ENCODE data around the gene NPS. TPM values are rescaled to one million over a fixed set of nuclear protein-coding genes. Genes with fewer than 3 reads are reported as not detected.

The NPS gene
- polyA plus RNA-seq, 1 donor, result not detected

GRCh38 chr10:127552446-127552845 lies 3.3 kb downstream of the NPS start:
- DNase-seq, result no peak
- Histone ChIP-seq H3K36me3 (ENCODE audit: control insufficient read depth, insufficient read depth, low read length) (no peaks in the 10 kb centered on the region), H3K27me3 (ENCODE audit: control insufficient read depth, insufficient read depth, low read length) (no peaks in the 10 kb centered on the region), H3K4me1 (ENCODE audit: control insufficient read depth, insufficient read depth, low read length) (no peaks in the 10 kb centered on the region), H3K9me3 (ENCODE audit: control insufficient read depth, low read depth, low read length) (no peaks in the 10 kb centered on the region), H3K4me3 (ENCODE audit: low read length) (no peak overlapping the region), H3K27ac (ENCODE audit: low read length) (no peak overlapping the region)
- WGBS (ENCODE audit: insufficient coverage, low lambda C conversion rate), result no CpG with 5 or more reads among the region's 4 CpGs

GRCh38 chr10:127553417-127553816 lies 4.3 kb downstream of the NPS start:
- no peak for DNase-seq
- Histone ChIP-seq H3K4me3 (ENCODE audit: low read length) (no peak overlapping the region), H3K36me3 (ENCODE audit: control insufficient read depth, insufficient read depth, low read length) (no peaks in the 10 kb centered on the region), H3K27ac (ENCODE audit: low read length) (no peak overlapping the region), H3K4me1 (ENCODE audit: control insufficient read depth, insufficient read depth, low read length) (no peaks in the 10 kb centered on the region), H3K27me3 (ENCODE audit: control insufficient read depth, insufficient read depth, low read length) (no peaks in the 10 kb centered on the region), H3K9me3 (ENCODE audit: control insufficient read depth, low read depth, low read length) (no peaks in the 10 kb centered on the region)
- WGBS (ENCODE audit: insufficient coverage, low lambda C conversion rate), result 83% methylated on average over 2 of the region's 7 CpGs

GRCh38 chr10:127556916-127557315 lies 7.8 kb downstream of the NPS start:
- H3K27ac ChIP-seq (ENCODE audit: low read length), result no peak overlapping the region
- H3K27me3 ChIP-seq (ENCODE audit: control insufficient read depth, insufficient read depth, low read length), result no peaks in the 10 kb centered on the region
- DNase-seq, result no peak
- no CpG with 5 or more reads among the region's 11 CpGs for WGBS (ENCODE audit: insufficient coverage, low lambda C conversion rate)
- H3K4me1 ChIP-seq (ENCODE audit: control insufficient read depth, insufficient read depth, low read length), result no peaks in the 10 kb centered on the region
- no peaks in the 10 kb centered on the region for H3K9me3 ChIP-seq (ENCODE audit: control insufficient read depth, low read depth, low read length)
- H3K4me3 ChIP-seq (ENCODE audit: low read length), result no peak overlapping the region
- no peaks in the 10 kb centered on the region for H3K36me3 ChIP-seq (ENCODE audit: control insufficient read depth, insufficient read depth, low read length)

GRCh38 chr10:127561647-127562046 lies 12.5 kb downstream of the NPS start:
- WGBS (ENCODE audit: insufficient coverage, low lambda C conversion rate), result 100% methylated on average over 1 of the region's 8 CpGs

GRCh38 chr10:127563718-127564553 lies 14.8 kb downstream of the NPS start:
- WGBS (ENCODE audit: insufficient coverage, low lambda C conversion rate), result 60% methylated on average over 2 of the region's 10 CpGs
- H3K27me3 ChIP-seq (ENCODE audit: control insufficient read depth, insufficient read depth, low read length), result peaks cover 3% of the 10 kb centered on the region
- no peaks in the 10 kb centered on the region for H3K4me1 ChIP-seq (ENCODE audit: control insufficient read depth, insufficient read depth, low read length)
- no peaks in the 10 kb centered on the region for H3K9me3 ChIP-seq (ENCODE audit: control insufficient read depth, low read depth, low read length)
- DNase-seq, result no peak
- no peak overlapping the region for H3K27ac ChIP-seq (ENCODE audit: low read length)
- H3K4me3 ChIP-seq (ENCODE audit: low read length), result no peak overlapping the region
- no peaks in the 10 kb centered on the region for H3K36me3 ChIP-seq (ENCODE audit: control insufficient read depth, insufficient read depth, low read length)

More at GRCh38 chr10:127561647-127562046, 12.5 kb downstream of the NPS start:
- Histone ChIP-seq H3K4me3 (ENCODE audit: low read length) (no peak overlapping the region), H3K9me3 (ENCODE audit: control insufficient read depth, low read depth, low read length) (no peaks in the 10 kb centered on the region), H3K4me1 (ENCODE audit: control insufficient read depth, insufficient read depth, low read length) (no peaks in the 10 kb centered on the region), H3K36me3 (ENCODE audit: control insufficient read depth, insufficient read depth, low read length) (no peaks in the 10 kb centered on the region), H3K27ac (ENCODE audit: low read length) (no peak overlapping the region), H3K27me3 (ENCODE audit: control insufficient read depth, insufficient read depth, low read length) (peaks cover 3% of the 10 kb centered on the region)
- DNase-seq, result no peak

GRCh38 chr10:127564644-127565043 lies 15.5 kb downstream of the NPS start:
- 77% methylated on average over 3 of the region's 4 CpGs for WGBS (ENCODE audit: insufficient coverage, low lambda C conversion rate)
- Histone ChIP-seq H3K36me3 (ENCODE audit: control insufficient read depth, insufficient read depth, low read length) (no peaks in the 10 kb centered on the region), H3K27me3 (ENCODE audit: control insufficient read depth, insufficient read depth, low read length) (peaks cover 3% of the 10 kb centered on the region), H3K27ac (ENCODE audit: low read length) (no peak overlapping the region), H3K4me3 (ENCODE audit: low read length) (no peak overlapping the region), H3K4me1 (ENCODE audit: control insufficient read depth, insufficient read depth, low read length) (no peaks in the 10 kb centered on the region), H3K9me3 (ENCODE audit: control insufficient read depth, low read depth, low read length) (no peaks in the 10 kb centered on the region)
- no peak for DNase-seq

GRCh38 chr10:127565583-127565982 lies 16.5 kb downstream of the NPS start:
- Histone ChIP-seq H3K36me3 (ENCODE audit: control insufficient read depth, insufficient read depth, low read length) (no peaks in the 10 kb centered on the region), H3K4me1 (ENCODE audit: control insufficient read depth, insufficient read depth, low read length) (no peaks in the 10 kb centered on the region), H3K27ac (ENCODE audit: low read length) (no peak overlapping the region), H3K27me3 (ENCODE audit: control insufficient read depth, insufficient read depth, low read length) (peaks cover 3% of the 10 kb centered on the region), H3K4me3 (ENCODE audit: low read length) (no peak overlapping the region), H3K9me3 (ENCODE audit: control insufficient read depth, low read depth, low read length) (no peaks in the 10 kb centered on the region)
- WGBS (ENCODE audit: insufficient coverage, low lambda C conversion rate), result no CpG with 5 or more reads among the region's 4 CpGs
- no peak for DNase-seq

GRCh38 chr10:127569210-127569609 lies 20.1 kb downstream of the NPS start:
- H3K4me3 ChIP-seq (ENCODE audit: low read length), result no peak overlapping the region
- H3K4me1 ChIP-seq (ENCODE audit: control insufficient read depth, insufficient read depth, low read length), result no peaks in the 10 kb centered on the region
- H3K36me3 ChIP-seq (ENCODE audit: control insufficient read depth, insufficient read depth, low read length), result no peaks in the 10 kb centered on the region
- no peaks in the 10 kb centered on the region for H3K9me3 ChIP-seq (ENCODE audit: control insufficient read depth, low read depth, low read length)
- no peaks in the 10 kb centered on the region for H3K27me3 ChIP-seq (ENCODE audit: control insufficient read depth, insufficient read depth, low read length)
- WGBS (ENCODE audit: insufficient coverage, low lambda C conversion rate), result no CpG with 5 or more reads among the region's 4 CpGs
- H3K27ac ChIP-seq (ENCODE audit: low read length), result no peak overlapping the region
- DNase-seq, result no peak

GRCh38 chr10:127570036-127570435 lies 20.9 kb downstream of the NPS start:
- Histone ChIP-seq H3K27ac (ENCODE audit: low read length) (no peak overlapping the region), H3K9me3 (ENCODE audit: control insufficient read depth, low read depth, low read length) (no peaks in the 10 kb centered on the region), H3K27me3 (ENCODE audit: control insufficient read depth, insufficient read depth, low read length) (no peaks in the 10 kb centered on the region), H3K4me3 (ENCODE audit: low read length) (no peak overlapping the region), H3K4me1 (ENCODE audit: control insufficient read depth, insufficient read depth, low read length) (no peaks in the 10 kb centered on the region), H3K36me3 (ENCODE audit: control insufficient read depth, insufficient read depth, low read length) (no peaks in the 10 kb centered on the region)
- no peak for DNase-seq
- no CpG with 5 or more reads among the region's 3 CpGs for WGBS (ENCODE audit: insufficient coverage, low lambda C conversion rate)

GRCh38 chr10:127571386-127571785 lies 22.3 kb downstream of the NPS start:
- WGBS (ENCODE audit: insufficient coverage, low lambda C conversion rate), result 80% methylated on average over 1 of the region's 1 CpG
- no peak for DNase-seq

GRCh38 chr10:127576051-127576450 lies 26.9 kb downstream of the NPS start:
- H3K36me3 ChIP-seq (ENCODE audit: control insufficient read depth, insufficient read depth, low read length), result no peaks in the 10 kb centered on the region
- DNase-seq, result no peak
- no peaks in the 10 kb centered on the region for H3K9me3 ChIP-seq (ENCODE audit: control insufficient read depth, low read depth, low read length)
- H3K4me3 ChIP-seq (ENCODE audit: low read length), result no peak overlapping the region
- WGBS (ENCODE audit: insufficient coverage, low lambda C conversion rate), result no CpG with 5 or more reads among the region's 3 CpGs
- H3K4me1 ChIP-seq (ENCODE audit: control insufficient read depth, insufficient read depth, low read length), result no peaks in the 10 kb centered on the region
- H3K27ac ChIP-seq (ENCODE audit: low read length), result no peak overlapping the region
- peaks cover 2% of the 10 kb centered on the region for H3K27me3 ChIP-seq (ENCODE audit: control insufficient read depth, insufficient read depth, low read length)

More at GRCh38 chr10:127571386-127571785, 22.3 kb downstream of the NPS start:
- Histone ChIP-seq H3K27ac (ENCODE audit: low read length) (no peak overlapping the region), H3K27me3 (ENCODE audit: control insufficient read depth, insufficient read depth, low read length) (peaks cover 2% of the 10 kb centered on the region), H3K36me3 (ENCODE audit: control insufficient read depth, insufficient read depth, low read length) (no peaks in the 10 kb centered on the region), H3K9me3 (ENCODE audit: control insufficient read depth, low read depth, low read length) (no peaks in the 10 kb centered on the region), H3K4me1 (ENCODE audit: control insufficient read depth, insufficient read depth, low read length) (no peaks in the 10 kb centered on the region), H3K4me3 (ENCODE audit: low read length) (no peak overlapping the region)
